ENCODE results near the gene RHBDD1.

RHBDD1 gene

GRCh38 chr2:226888971-226889370 is 53.1 kb downstream of the RHBDD1 start:
- DNase-seq = no peak

GRCh38 chr2:226890286-226890685 is 54.4 kb downstream of the RHBDD1 start:
- no peak for DNase-seq

GRCh38 chr2:226891780-226892590 is 56.1 kb downstream of the RHBDD1 start:
- no peak for DNase-seq

- DNase-seq = no peak
Measured at GRCh38 chr2:226892729-226893128, 56.9 kb downstream of the RHBDD1 start.

- DNase-seq = no peak
Measured at GRCh38 chr2:226893216-226893615, 57.4 kb downstream of the RHBDD1 start.

- DNase-seq = no peak
Measured at GRCh38 chr2:226894752-226895151, 58.9 kb downstream of the RHBDD1 start.

GRCh38 chr2:226895579-226895978 is 59.7 kb downstream of the RHBDD1 start:
- DNase-seq = no peak

- no peak for DNase-seq
Measured at GRCh38 chr2:226898121-226898520, 62.3 kb downstream of the RHBDD1 start.

- DNase-seq = no peak
Measured at GRCh38 chr2:226898897-226899296, 63.0 kb downstream of the RHBDD1 start.

GRCh38 chr2:226902041-226902966 is 66.5 kb downstream of the RHBDD1 start:
- DNase-seq = peak; percentile 25

- peak; percentile 35 for DNase-seq
Measured at GRCh38 chr2:226903179-226903578, 67.3 kb downstream of the RHBDD1 start.

GRCh38 chr2:226904592-226904991 is 68.7 kb downstream of the RHBDD1 start:
- DNase-seq = peak; percentile 29

GRCh38 chr2:226905718-226906117 is 69.9 kb downstream of the RHBDD1 start:
- DNase-seq = no peak

- DNase-seq = no peak
Measured at GRCh38 chr2:226906163-226906693, 70.4 kb downstream of the RHBDD1 start.

- DNase-seq = no peak
Measured at GRCh38 chr2:226909126-226909525, 73.3 kb downstream of the RHBDD1 start.

- DNase-seq = no peak
Measured at GRCh38 chr2:226909836-226910235, 74.0 kb downstream of the RHBDD1 start.

- DNase-seq = no peak
Measured at GRCh38 chr2:226910384-226910783, 74.5 kb downstream of the RHBDD1 start.

GRCh38 chr2:226911932-226912331 is 76.1 kb downstream of the RHBDD1 start:
- peak; percentile 16 for DNase-seq

GRCh38 chr2:226913641-226914040 is 77.8 kb downstream of the RHBDD1 start:
- no peak for DNase-seq

- DNase-seq = no peak
Measured at GRCh38 chr2:226915846-226916360, 80.0 kb downstream of the RHBDD1 start.

- no peak for DNase-seq
Measured at GRCh38 chr2:226916669-226917068, 80.8 kb downstream of the RHBDD1 start.

GRCh38 chr2:226932443-226932842 is 96.6 kb downstream of the RHBDD1 start:
- DNase-seq = no peak

- no peak for DNase-seq
Measured at GRCh38 chr2:226934546-226935201, 98.8 kb downstream of the RHBDD1 start.
